Loucy (cell line): ENCODE results near the gene PGD.

ENCODE experiments used
- H2AFZ ChIP-seq: fragments of 200-600 bp; sonication (generic); 2 replicates; pipeline ENCODE4 v1.6.0; 2016; ENCODE audit warnings: antibody characterized with exemption, mild to moderate bottlenecking, low read length, moderate library complexity
- H3F3A ChIP-seq: fragments of 200-600 bp; 2 replicates; pipeline ENCODE4 v1.6.0; 2016; ENCODE audit warnings: antibody characterized with exemption, low read depth, mild to moderate bottlenecking
- H3K27me3 ChIP-seq: fragments of 200-600 bp; sonication (generic); 2 replicates; pipeline ENCODE4 v1.6.1; 2014; ENCODE audit warnings: low read length, mild to moderate bottlenecking; ENCODE audit not compliant: insufficient read depth, poor library complexity, severe bottlenecking
- H3K36me3 ChIP-seq: fragments of 200-600 bp; sonication (generic); 2 replicates; pipeline ENCODE4 v1.6.1; 2016; ENCODE audit warnings: low read length; ENCODE audit not compliant: insufficient read depth
- H3K4me1 ChIP-seq: fragments of 200-600 bp; sonication (generic); 2 replicates; pipeline ENCODE4 v1.5.1; 2014; ENCODE audit warnings: low read length, mild to moderate bottlenecking; ENCODE audit not compliant: insufficient read depth, poor library complexity, severe bottlenecking
- H3K4me2 ChIP-seq: fragments of 200-600 bp; sonication (generic); 2 replicates; pipeline ENCODE4 v1.6.0; 2014; ENCODE audit warnings: antibody characterized with exemption, low read length, low read depth, mild to moderate bottlenecking; ENCODE audit not compliant: poor library complexity, severe bottlenecking
- H3K4me3 ChIP-seq: fragments of 200-600 bp; sonication (generic); 2 replicates; pipeline ENCODE4 v1.5.1; 2014; ENCODE audit warnings: low read length, mild to moderate bottlenecking, mixed read lengths; ENCODE audit not compliant: poor library complexity, severe bottlenecking
- H3K79me2 ChIP-seq: fragments of 200-600 bp; sonication (generic); 2 replicates; pipeline ENCODE4 v1.6.1; 2014; ENCODE audit warnings: low read length; ENCODE audit not compliant: insufficient read depth
- H3K9ac ChIP-seq: fragments of 200-600 bp; sonication (generic); 2 replicates; pipeline ENCODE4 v1.6.0; 2014; ENCODE audit warnings: mild to moderate bottlenecking, low read depth, low read length, moderate library complexity; ENCODE audit not compliant: poor library complexity, severe bottlenecking
- H3K9me2 ChIP-seq: fragments of 200-600 bp; sonication (generic); replicated peaks from 2 replicates; pipeline ENCODE4 v1.6.1; 2016; ENCODE audit warnings: low read depth, low read length, mixed read lengths
- H3K9me3 ChIP-seq: fragments of 200-600 bp; sonication (generic); 2 replicates; pipeline ENCODE4 v1.6.1; 2014; ENCODE audit warnings: mild to moderate bottlenecking, antibody characterized with exemption, low read length, low read depth; ENCODE audit not compliant: insufficient read depth
- H4K20me1 ChIP-seq: fragments of 200-600 bp; sonication (generic); 2 replicates; pipeline ENCODE4 v1.6.0; 2014; ENCODE audit warnings: antibody characterized with exemption, low read length, mild to moderate bottlenecking; ENCODE audit not compliant: insufficient read depth, poor library complexity, severe bottlenecking
- EZH2phosphoT487 ChIP-seq: fragments of 200-600 bp; IDR thresholded peaks from 2 replicates; pipeline ENCODE4 v1.6.1; 2018; ENCODE audit warnings: antibody characterized with exemption, mild to moderate bottlenecking, moderate library complexity, borderline replicate concordance
- TF ChIP-seq, protein P1 (sequence below): fragments of 200-600 bp; sonication (generic); conservative IDR thresholded peaks from 2 replicates; pipeline ENCODE4 v1.5.1; 2014; ENCODE audit warnings: mild to moderate bottlenecking, antibody characterized with exemption, low read length

Gene PGD

DNA sequence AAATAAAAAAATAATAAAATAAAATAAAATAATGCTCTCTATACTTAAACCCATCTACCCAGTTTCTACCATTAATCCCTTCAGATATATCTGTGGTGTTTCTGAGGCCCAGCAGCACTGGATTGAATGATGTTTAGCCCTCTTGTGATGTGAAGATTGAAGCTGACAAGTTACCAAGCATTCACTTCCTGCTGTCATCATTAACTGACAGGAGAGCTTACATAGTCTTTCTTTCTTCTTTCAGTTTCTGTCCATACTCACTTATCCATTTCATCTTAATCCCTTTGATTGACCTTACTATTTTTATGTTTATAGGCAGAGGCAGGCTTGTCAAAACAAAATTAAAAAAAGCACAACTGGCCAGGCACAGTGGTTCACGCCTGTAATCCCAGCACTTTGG, 38.8 kb upstream of the PGD start:
- H2AFZ ChIP-seq = no peak overlapping the region
- no peaks in the 10 kb centered on the region for H3K9me2 ChIP-seq
- no peaks in the 10 kb centered on the region for H3K27me3 ChIP-seq
- TF ChIP-seq EZH2phosphoT487 = no peak
- TF ChIP-seq, protein P1, sequence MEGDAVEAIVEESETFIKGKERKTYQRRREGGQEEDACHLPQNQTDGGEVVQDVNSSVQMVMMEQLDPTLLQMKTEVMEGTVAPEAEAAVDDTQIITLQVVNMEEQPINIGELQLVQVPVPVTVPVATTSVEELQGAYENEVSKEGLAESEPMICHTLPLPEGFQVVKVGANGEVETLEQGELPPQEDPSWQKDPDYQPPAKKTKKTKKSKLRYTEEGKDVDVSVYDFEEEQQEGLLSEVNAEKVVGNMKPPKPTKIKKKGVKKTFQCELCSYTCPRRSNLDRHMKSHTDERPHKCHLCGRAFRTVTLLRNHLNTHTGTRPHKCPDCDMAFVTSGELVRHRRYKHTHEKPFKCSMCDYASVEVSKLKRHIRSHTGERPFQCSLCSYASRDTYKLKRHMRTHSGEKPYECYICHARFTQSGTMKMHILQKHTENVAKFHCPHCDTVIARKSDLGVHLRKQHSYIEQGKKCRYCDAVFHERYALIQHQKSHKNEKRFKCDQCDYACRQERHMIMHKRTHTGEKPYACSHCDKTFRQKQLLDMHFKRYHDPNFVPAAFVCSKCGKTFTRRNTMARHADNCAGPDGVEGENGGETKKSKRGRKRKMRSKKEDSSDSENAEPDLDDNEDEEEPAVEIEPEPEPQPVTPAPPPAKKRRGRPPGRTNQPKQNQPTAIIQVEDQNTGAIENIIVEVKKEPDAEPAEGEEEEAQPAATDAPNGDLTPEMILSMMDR = no peak
- H3K36me3 ChIP-seq = peaks cover 17% of the 10 kb centered on the region; the same call in 1 of the 2 replicates
- H3K4me1 ChIP-seq = no peaks in the 10 kb centered on the region
- H3F3A ChIP-seq = no peaks in the 10 kb centered on the region
- H3K9ac ChIP-seq = no peak overlapping the region
- no peaks in the 10 kb centered on the region for H4K20me1 ChIP-seq
- no peak overlapping the region for H3K4me2 ChIP-seq
- H3K9me3 ChIP-seq = no peaks in the 10 kb centered on the region
- no peaks in the 10 kb centered on the region for H3K79me2 ChIP-seq
- H3K4me3 ChIP-seq = no peak overlapping the region

DNA sequence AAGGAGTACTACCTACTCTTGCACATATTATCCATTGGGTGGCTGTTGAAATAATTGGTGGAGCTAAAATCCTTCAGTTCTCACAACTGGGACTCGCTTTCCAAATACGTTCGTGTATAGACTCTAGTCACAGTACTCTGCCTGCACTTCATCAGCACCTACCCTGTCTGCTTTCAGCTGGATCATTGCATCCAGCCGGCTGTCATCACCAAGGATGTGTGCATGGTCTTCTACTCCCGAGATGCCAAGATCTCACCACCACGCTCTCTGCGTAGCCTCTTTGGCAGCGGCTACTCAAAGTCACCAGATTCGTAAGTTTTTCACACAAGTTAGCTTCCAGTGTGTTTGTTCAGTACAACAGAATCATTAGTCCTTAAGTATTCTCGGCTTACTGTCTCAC, 37.3 kb upstream of the PGD start:
- no peaks in the 10 kb centered on the region for H3K79me2 ChIP-seq
- H3K36me3 ChIP-seq = peaks cover 24% of the 10 kb centered on the region; the same call in 1 of the 2 replicates
- no peak overlapping the region for H3K4me2 ChIP-seq
- TF ChIP-seq EZH2phosphoT487 = no peak
- TF ChIP-seq, protein P1 = no peak
- no peak overlapping the region for H3K4me3 ChIP-seq
- H3F3A ChIP-seq = no peaks in the 10 kb centered on the region
- no peaks in the 10 kb centered on the region for H3K9me3 ChIP-seq
- H3K4me1 ChIP-seq = no peaks in the 10 kb centered on the region
- H3K9me2 ChIP-seq = no peaks in the 10 kb centered on the region
- no peak overlapping the region for H3K9ac ChIP-seq
- H3K27me3 ChIP-seq = no peaks in the 10 kb centered on the region
- no peaks in the 10 kb centered on the region for H4K20me1 ChIP-seq
- no peak overlapping the region for H2AFZ ChIP-seq

DNA sequence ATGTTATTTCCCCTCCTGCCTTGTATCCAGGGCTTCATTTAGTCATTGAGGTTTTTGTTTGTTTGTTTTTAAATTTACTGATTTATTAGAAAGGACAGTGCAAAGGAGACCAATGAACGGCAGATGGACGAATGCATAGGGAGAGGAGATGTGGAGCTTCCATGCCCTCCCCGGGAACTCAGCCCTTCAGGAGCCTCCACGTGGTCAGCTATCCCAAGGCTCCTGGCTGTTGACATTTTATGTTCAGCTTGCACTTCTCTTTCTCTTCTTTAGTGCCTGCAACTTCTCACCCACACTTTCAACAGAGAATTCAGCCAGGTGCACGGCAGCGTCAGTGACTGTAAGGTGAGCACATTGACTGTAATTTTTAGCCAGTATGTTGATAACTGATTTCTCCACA, 30.7 kb upstream of the PGD start:
- no peaks in the 10 kb centered on the region for H3K9me3 ChIP-seq
- H3K9me2 ChIP-seq = no peaks in the 10 kb centered on the region
- H3K4me1 ChIP-seq = no peaks in the 10 kb centered on the region
- no peaks in the 10 kb centered on the region for H3F3A ChIP-seq
- H3K79me2 ChIP-seq = no peaks in the 10 kb centered on the region
- no peak overlapping the region for H2AFZ ChIP-seq
- H3K36me3 ChIP-seq = peaks cover 19% of the 10 kb centered on the region; the same call in 1 of the 2 replicates
- TF ChIP-seq, protein P1 = no peak
- no peak for TF ChIP-seq EZH2phosphoT487
- no peaks in the 10 kb centered on the region for H3K27me3 ChIP-seq
- no peak overlapping the region for H3K4me3 ChIP-seq
- H3K4me2 ChIP-seq = no peak overlapping the region
- no peak overlapping the region for H3K9ac ChIP-seq
- no peaks in the 10 kb centered on the region for H4K20me1 ChIP-seq
